ENCODE data around the gene GRIN2B.

- no peak for TF ChIP-seq YY1 (IDR thresholded peaks at IDR 0.05; ENCODE audit: insufficient read depth, insufficient read length)
- no peak for TF ChIP-seq SUZ12 (IDR thresholded peaks at IDR 0.05; ENCODE audit: extremely low read depth, insufficient read depth, insufficient read length)
- no peak for TF ChIP-seq ZNF274 (IDR thresholded peaks at IDR 0.05; ENCODE audit: low read depth, low read length)
Measured at GRCh38 chr12:13935169-13935568, 46.2 kb downstream of the GRIN2B start.
